Tibial artery (tissue), 4 donors: Measurements from ENCODE around the gene IL24.

Source experiments
- DNase-seq, 2 donors: peaks; one replicate each; pipeline ENCODE4 v3.0.0-alpha.2; 2019
- H3K27ac ChIP-seq, 2 donors: fragments of 200-600 bp; sonication (generic) in 1 of 2; 1 replicate in 1 of 2; 2 replicates in 1 of 2; pipeline ENCODE4 v1.5.1; 2018 to 2019; ENCODE audit warnings: mild to moderate bottlenecking in 1 of 2
- H3K27me3 ChIP-seq, 2 donors: fragments of 200-600 bp; sonication (generic) in 1 of 2; one replicate each; pipeline versions ENCODE4 v1.5.1 to v1.6.0; 2016 to 2019
- H3K36me3 ChIP-seq, 3 donors: fragments of 200-600 bp; sonication (generic) in 2 of 3; one replicate each; pipeline ENCODE4 v1.5.1; 2016 to 2019; ENCODE audit warnings: mild to moderate bottlenecking in 2 of 3
- H3K4me1 ChIP-seq, 4 donors: fragments of 200-600 bp; sonication (generic) in 2 of 4; 1 replicate in 3 of 4; 2 replicates in 1 of 4; pipeline ENCODE4 v1.5.1; 2016 to 2019
- H3K4me3 ChIP-seq, 2 donors: fragments of 200-600 bp; sonication (generic) in 1 of 2; 1 replicate in 1 of 2; 2 replicates in 1 of 2; pipeline ENCODE4 v1.5.1; 2018 to 2019; ENCODE audit warnings: mild to moderate bottlenecking in 2 of 2
- H3K9me3 ChIP-seq, 3 donors: fragments of 200-600 bp; sonication (generic) in 1 of 3; one replicate each; pipeline ENCODE4 v1.5.1; 2016 to 2019
- intact Hi-C: fragments of 100-400 bp; cut with DNase I; formaldehyde crosslinking; loops from one replicate; pipeline ENCODE4 v1.15.0; 2023; ENCODE audit warnings: low total_unique reads
- TF ChIP-seq, protein P1 (sequence below), 2 experiments: fragments of 200-600 bp in 1 of 2; fragments of 450-650 bp in 1 of 2; IDR thresholded peaks; one replicate each; pipeline ENCODE4 v1.5.1; 2017 to 2019; ENCODE audit warnings: antibody characterized with exemption in 2 of 2, mild to moderate bottlenecking in 1 of 2, moderate library complexity in 1 of 2

IL24 gene

DNA sequence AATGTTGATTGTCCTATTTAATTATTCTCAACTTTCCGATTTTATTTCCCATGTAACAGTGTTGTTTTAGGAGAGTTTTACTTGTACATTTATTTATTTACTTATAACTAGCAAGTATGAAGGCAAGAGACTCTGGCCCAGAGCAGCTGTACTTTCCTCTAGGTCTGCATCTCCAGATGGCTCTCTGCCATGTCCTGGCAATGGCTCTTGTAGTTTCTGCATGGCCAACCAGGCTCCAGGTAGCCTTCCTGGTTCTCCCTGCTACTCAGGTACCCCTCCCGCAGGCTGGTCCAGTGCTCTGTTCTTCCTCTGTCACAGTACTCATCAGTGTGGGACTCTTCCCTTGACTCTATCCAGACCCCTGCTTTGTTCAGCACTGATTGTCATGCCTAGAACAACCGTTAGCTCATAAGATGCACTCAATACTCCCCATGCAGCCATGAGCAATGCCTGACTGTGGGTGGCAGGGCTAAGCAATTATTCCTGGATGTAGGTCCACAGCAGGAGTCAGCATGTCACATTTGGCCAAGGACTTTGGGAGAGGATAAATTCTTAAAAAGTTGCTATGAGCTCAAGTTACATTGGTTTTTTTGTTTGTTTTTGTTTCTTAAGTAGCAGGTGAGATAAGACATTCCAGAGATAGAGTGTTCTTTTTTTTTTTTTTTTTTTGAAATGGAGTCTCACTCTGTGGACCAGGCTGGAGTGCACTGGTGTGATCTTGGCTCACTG is 42.7 kb upstream of the IL24 start:
- DNase-seq, result no peak
- H3K27ac ChIP-seq, result no peak overlapping the region
- TF ChIP-seq, protein P1, sequence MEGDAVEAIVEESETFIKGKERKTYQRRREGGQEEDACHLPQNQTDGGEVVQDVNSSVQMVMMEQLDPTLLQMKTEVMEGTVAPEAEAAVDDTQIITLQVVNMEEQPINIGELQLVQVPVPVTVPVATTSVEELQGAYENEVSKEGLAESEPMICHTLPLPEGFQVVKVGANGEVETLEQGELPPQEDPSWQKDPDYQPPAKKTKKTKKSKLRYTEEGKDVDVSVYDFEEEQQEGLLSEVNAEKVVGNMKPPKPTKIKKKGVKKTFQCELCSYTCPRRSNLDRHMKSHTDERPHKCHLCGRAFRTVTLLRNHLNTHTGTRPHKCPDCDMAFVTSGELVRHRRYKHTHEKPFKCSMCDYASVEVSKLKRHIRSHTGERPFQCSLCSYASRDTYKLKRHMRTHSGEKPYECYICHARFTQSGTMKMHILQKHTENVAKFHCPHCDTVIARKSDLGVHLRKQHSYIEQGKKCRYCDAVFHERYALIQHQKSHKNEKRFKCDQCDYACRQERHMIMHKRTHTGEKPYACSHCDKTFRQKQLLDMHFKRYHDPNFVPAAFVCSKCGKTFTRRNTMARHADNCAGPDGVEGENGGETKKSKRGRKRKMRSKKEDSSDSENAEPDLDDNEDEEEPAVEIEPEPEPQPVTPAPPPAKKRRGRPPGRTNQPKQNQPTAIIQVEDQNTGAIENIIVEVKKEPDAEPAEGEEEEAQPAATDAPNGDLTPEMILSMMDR (IDR thresholded peaks at IDR 0.05), result no peak
- no peak overlapping the region for H3K4me3 ChIP-seq
- peaks cover 0 to 4% (median 3%) of the 10 kb centered on the region in 3 donors for H3K9me3 ChIP-seq
- no peaks in the 10 kb centered on the region for H3K36me3 ChIP-seq
- no peaks in the 10 kb centered on the region for H3K27me3 ChIP-seq
- H3K4me1 ChIP-seq, result no peaks in the 10 kb centered on the region
- intact Hi-C loops, result no loop called here

DNA sequence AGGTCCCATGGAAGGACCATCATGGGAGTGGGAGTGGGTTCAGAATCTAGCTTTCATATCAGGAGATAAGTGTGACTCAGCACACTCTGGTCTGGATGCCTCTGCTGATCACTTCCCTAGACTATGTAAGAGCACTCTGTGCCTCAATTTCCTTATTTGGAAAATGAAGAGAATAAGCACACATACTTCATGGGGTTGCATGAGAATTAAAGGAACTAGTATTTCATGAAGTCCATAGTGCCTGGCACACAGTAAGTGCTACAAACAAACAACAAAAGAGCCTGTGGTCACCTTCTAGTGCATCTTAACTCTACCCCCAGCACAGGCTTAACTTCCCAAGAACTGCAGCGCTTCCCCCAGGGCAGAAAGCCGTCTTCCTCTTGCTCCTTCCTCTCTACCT is 41.4 kb upstream of the IL24 start:
- Histone ChIP-seq H3K36me3 (no peaks in the 10 kb centered on the region), H3K27me3 (no peaks in the 10 kb centered on the region), H3K4me3 (no peak overlapping the region), H3K27ac (no peak overlapping the region), H3K9me3 (peaks cover 0 to 4% (median 3%) of the 10 kb centered on the region in 3 donors), H3K4me1 (no peaks in the 10 kb centered on the region)
- no peak for DNase-seq
- TF ChIP-seq, protein P1 (IDR thresholded peaks at IDR 0.05), result no peak
- intact Hi-C loops, result no loop called here

DNA sequence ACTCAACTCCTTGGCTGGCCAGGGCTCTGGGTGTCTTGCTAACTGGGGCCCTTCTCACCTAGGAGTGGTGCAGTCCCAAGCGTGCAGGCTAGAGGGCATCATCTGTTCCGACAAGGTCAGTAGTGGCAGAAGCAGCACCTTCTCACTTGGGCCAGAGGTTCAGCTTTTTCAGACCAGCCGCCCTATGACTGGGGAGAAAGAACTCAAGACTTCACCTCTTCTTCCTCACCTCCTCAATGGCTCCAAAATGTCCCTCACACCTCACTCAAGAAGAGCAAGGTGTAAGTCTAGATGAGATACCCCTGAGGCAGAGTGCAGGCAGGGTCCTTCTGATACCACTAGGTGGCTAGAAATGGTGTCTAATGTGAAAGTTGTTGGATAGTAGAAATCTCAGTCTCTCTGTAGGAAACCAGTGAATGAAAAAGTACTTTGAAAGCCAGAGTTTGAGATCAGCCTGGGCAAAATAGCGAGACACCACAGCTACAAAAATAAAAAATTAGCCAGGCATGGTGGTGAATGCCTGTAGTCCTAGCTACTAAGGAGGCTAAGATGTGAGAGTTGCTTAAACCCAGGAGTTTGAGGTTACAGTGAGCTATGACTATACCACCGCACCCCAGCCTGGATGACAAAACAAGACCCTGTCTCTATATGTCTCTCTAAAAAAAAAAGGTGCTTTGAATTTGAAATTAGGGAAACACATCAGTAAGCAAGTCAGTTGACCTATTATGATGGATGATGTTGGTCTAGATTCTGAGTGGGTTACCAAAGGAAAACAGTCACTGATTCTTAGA is 40.4 kb upstream of the IL24 start:
- Histone ChIP-seq H3K27ac (no peak overlapping the region), H3K36me3 (no peaks in the 10 kb centered on the region), H3K27me3 (peaks cover 0 to 5% of the 10 kb centered on the region in 2 donors), H3K9me3 (peaks cover 0 to 4% (median 3%) of the 10 kb centered on the region in 3 donors), H3K4me3 (no peak overlapping the region), H3K4me1 (no peaks in the 10 kb centered on the region)
- no peak for DNase-seq
- TF ChIP-seq, protein P1 (IDR thresholded peaks at IDR 0.05), result no peak
- intact Hi-C loops, result no loop called here

DNA sequence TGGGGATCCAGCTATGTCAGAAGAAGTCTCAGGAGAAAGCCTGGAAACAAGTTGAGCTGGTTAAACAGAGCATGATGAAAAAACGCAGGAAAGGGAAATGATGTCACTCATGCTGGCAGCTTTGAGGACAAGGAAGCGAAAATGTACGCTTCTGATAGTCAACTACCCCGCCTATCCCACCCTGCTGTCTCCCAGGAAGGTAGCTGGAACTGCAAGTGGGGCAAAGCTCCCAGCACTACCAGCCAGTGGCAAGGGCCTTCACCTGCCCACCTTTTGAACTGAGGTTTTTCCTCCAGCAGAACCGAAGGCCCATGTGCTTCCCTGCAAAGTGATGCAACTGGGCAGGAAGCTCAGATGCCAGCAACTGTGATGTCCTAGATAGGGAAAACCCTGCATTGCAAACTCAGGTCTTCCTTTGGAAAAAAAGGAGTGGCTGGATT is 38.1 kb upstream of the IL24 start:
- Histone ChIP-seq H3K36me3 (no peaks in the 10 kb centered on the region), H3K4me1 (no peaks in the 10 kb centered on the region), H3K4me3 (no peak overlapping the region), H3K27me3 (peaks cover 0 to 5% of the 10 kb centered on the region in 2 donors), H3K9me3 (no peaks in the 10 kb centered on the region), H3K27ac (no peak overlapping the region)
- DNase-seq, result no peak
- TF ChIP-seq, protein P1 (IDR thresholded peaks at IDR 0.05), result no peak
- intact Hi-C loops, result no loop called here

DNA sequence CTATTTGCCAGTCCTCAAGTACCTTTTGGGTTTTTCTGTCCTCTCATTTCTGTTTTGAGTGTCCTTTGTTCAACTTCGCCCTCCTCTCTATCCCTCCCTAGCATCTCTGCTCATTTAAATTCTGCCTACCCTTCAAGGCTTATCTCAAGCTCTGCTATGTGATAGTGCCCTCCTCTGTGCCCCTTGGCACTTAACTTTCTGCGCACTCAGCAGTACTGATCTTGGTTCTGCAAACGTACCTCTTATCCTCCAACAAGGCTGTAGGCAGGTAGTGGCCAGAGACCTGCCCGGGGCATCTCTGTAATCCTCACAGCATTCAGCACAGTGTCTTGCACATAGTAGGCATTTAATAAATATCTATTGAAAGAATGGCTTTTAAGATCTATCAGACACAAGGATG is 37.1 kb upstream of the IL24 start:
- intact Hi-C loops, result no loop called here
- Histone ChIP-seq H3K27me3 (peaks cover 0 to 5% of the 10 kb centered on the region in 2 donors), H3K36me3 (no peaks in the 10 kb centered on the region), H3K27ac (no peak overlapping the region), H3K4me1 (no peaks in the 10 kb centered on the region), H3K4me3 (no peak overlapping the region), H3K9me3 (no peaks in the 10 kb centered on the region)
- TF ChIP-seq, protein P1 (IDR thresholded peaks at IDR 0.05), result no peak
- no peak for DNase-seq
